ENCODE results near the gene NOTCH2. TPM values are rescaled to one million over a fixed set of nuclear protein-coding genes. Genes with fewer than 3 reads are reported as not detected.
"Not testable (repeated sequence)": the region's sequence is repeated elsewhere in the genome, so short reads cannot be mapped to it uniquely, and the experiment has no call there.

The NOTCH2 gene
- total RNA-seq, 1 experiment from 2014 or later: 53.7 TPM

GRCh38 chr1:119978018-119978505 is 91.4 kb downstream of the NOTCH2 start:
- H2BK15ac ChIP-seq (ENCODE audit: low read depth, low read length): no peak overlapping the region
- no peaks in the 10 kb centered on the region for H3K36me3 Mint-ChIP-seq (ENCODE audit: insufficient read depth in 1 of 3, low read depth in 3 of 3)
- no peak overlapping the region for H2BK5ac ChIP-seq (ENCODE audit: insufficient read length, low read length)
- no peak overlapping the region for H3K4ac ChIP-seq (ENCODE audit: low read depth, low read length)
- H3K56ac ChIP-seq (ENCODE audit: insufficient read length, low read depth, low read length): no peak overlapping the region
- no peak overlapping the region for H3K9ac ChIP-seq (ENCODE audit: extremely low read depth, insufficient read length, low read length)
- no peak overlapping the region for H3K14ac ChIP-seq (ENCODE audit: insufficient read depth, low read length)
- H4K5ac ChIP-seq (ENCODE audit: insufficient read length, low read depth, low read length): no peak overlapping the region
- H3K4me1 ChIP-seq (ENCODE audit: insufficient read depth, low read length): no peaks in the 10 kb centered on the region
- H2BK120ac ChIP-seq (ENCODE audit: low read depth, low read length, poor library complexity, severe bottlenecking): no peak overlapping the region
- TF ChIP-seq CTCF (conservative IDR thresholded peaks at IDR 0.05): no peak
- no peak for DNase-seq
- H3K23me2 ChIP-seq (ENCODE audit: insufficient read length, low read depth, low read length, poor library complexity, severe bottlenecking): no peaks in the 10 kb centered on the region
- H3K9me3 Mint-ChIP-seq: no peaks in the 10 kb centered on the region
- no peaks in the 10 kb centered on the region for H3K79me1 ChIP-seq (ENCODE audit: insufficient read depth, low read depth, low read length, poor library complexity, severe bottlenecking)
- no peaks in the 10 kb centered on the region for H3K27me3 ChIP-seq (ENCODE audit: insufficient read depth, low read length)
- no peak overlapping the region for H3K4me2 ChIP-seq (ENCODE audit: insufficient read depth, insufficient read length, low read length)
- H2AK5ac ChIP-seq (ENCODE audit: insufficient read length, low read length): no peak overlapping the region
- H3K23ac ChIP-seq (ENCODE audit: insufficient read length, low read depth, low read length): no peak overlapping the region
- H3K4me1 Mint-ChIP-seq: no peaks in the 10 kb centered on the region
- no peaks in the 10 kb centered on the region for H3K79me2 ChIP-seq (ENCODE audit: insufficient read depth, low read length)
- H3K18ac ChIP-seq (ENCODE audit: insufficient read length, low read depth, low read length): no peak overlapping the region
- no peaks in the 10 kb centered on the region for H3K9me3 ChIP-seq (ENCODE audit: control insufficient read depth, low read depth, low read length)
- no peaks in the 10 kb centered on the region for H4K20me1 ChIP-seq (ENCODE audit: control insufficient read depth, insufficient read depth, insufficient read length)
- H4K91ac ChIP-seq (ENCODE audit: insufficient read length, low read depth, low read length): no peak overlapping the region
- 100% methylated on average over 2 of the region's 4 CpGs for WGBS (ENCODE audit: extremely low coverage, insufficient read length, low lambda C conversion rate)
- H2AFZ ChIP-seq (ENCODE audit: low read length): no peak overlapping the region
- H2BK20ac ChIP-seq (ENCODE audit: low read depth, low read length, poor library complexity, severe bottlenecking): no peak overlapping the region
- no peak overlapping the region for H4K8ac ChIP-seq (replicated peaks; ENCODE audit: insufficient read length, low read depth, low read length)
- no peak overlapping the region for H3K27ac Mint-ChIP-seq
- no peaks in the 10 kb centered on the region for H3K27me3 Mint-ChIP-seq (ENCODE audit: low read depth)
- no peak overlapping the region for H3T11ph ChIP-seq (ENCODE audit: low read length)
- no peak overlapping the region for H3K4me3 Mint-ChIP-seq
- H3K27ac ChIP-seq (ENCODE audit: insufficient read length, low read depth, low read length): no peak overlapping the region
- no peak overlapping the region for H2BK12ac ChIP-seq (ENCODE audit: insufficient read length, low read depth, low read length)

GRCh38 chr1:119977113-119977736 is 92.2 kb downstream of the NOTCH2 start:
- H3K9me3 Mint-ChIP-seq; H3K27ac ChIP-seq (ENCODE audit: insufficient read length, low read depth, low read length); H3K9me3 ChIP-seq (ENCODE audit: control insufficient read depth, low read depth, low read length); H4K8ac ChIP-seq (replicated peaks; ENCODE audit: insufficient read length, low read depth, low read length); H2BK5ac ChIP-seq (ENCODE audit: insufficient read length, low read length); H3K79me1 ChIP-seq (ENCODE audit: insufficient read depth, low read depth, low read length, poor library complexity, severe bottlenecking); H2BK20ac ChIP-seq (ENCODE audit: low read depth, low read length, poor library complexity, severe bottlenecking); H4K5ac ChIP-seq (ENCODE audit: insufficient read length, low read depth, low read length); H3K14ac ChIP-seq (ENCODE audit: insufficient read depth, low read length); H2AFZ ChIP-seq (ENCODE audit: low read length); H3K23ac ChIP-seq (ENCODE audit: insufficient read length, low read depth, low read length); H3K4me3 Mint-ChIP-seq; H3K27ac Mint-ChIP-seq; H3K27me3 Mint-ChIP-seq (ENCODE audit: low read depth); H2BK15ac ChIP-seq (ENCODE audit: low read depth, low read length); H2AK5ac ChIP-seq (ENCODE audit: insufficient read length, low read length); H2BK12ac ChIP-seq (ENCODE audit: insufficient read length, low read depth, low read length); H3K4me1 ChIP-seq (ENCODE audit: insufficient read depth, low read length); H3K4ac ChIP-seq (ENCODE audit: low read depth, low read length); H3T11ph ChIP-seq (ENCODE audit: low read length); DNase-seq; H3K56ac ChIP-seq (ENCODE audit: insufficient read length, low read depth, low read length); H3K4me1 Mint-ChIP-seq; H3K79me2 ChIP-seq (ENCODE audit: insufficient read depth, low read length); H3K4me2 ChIP-seq (ENCODE audit: insufficient read depth, insufficient read length, low read length); H3K23me2 ChIP-seq (ENCODE audit: insufficient read length, low read depth, low read length, poor library complexity, severe bottlenecking); H2BK120ac ChIP-seq (ENCODE audit: low read depth, low read length, poor library complexity, severe bottlenecking); H3K18ac ChIP-seq (ENCODE audit: insufficient read length, low read depth, low read length); H4K20me1 ChIP-seq (ENCODE audit: control insufficient read depth, insufficient read depth, insufficient read length); H3K9ac ChIP-seq (ENCODE audit: extremely low read depth, insufficient read length, low read length); H3K27me3 ChIP-seq (ENCODE audit: insufficient read depth, low read length); H3K36me3 Mint-ChIP-seq (ENCODE audit: insufficient read depth in 1 of 3, low read depth in 3 of 3); H4K91ac ChIP-seq (ENCODE audit: insufficient read length, low read depth, low read length): not testable (repeated sequence)
- whole genome bisulfite sequencing (ENCODE audit: extremely low coverage, insufficient read length, low lambda C conversion rate): no CpG with 5 or more reads among the region's 8 CpGs
